Measurements from ENCODE around the gene LARGE1.

The LARGE1 gene

DNA sequence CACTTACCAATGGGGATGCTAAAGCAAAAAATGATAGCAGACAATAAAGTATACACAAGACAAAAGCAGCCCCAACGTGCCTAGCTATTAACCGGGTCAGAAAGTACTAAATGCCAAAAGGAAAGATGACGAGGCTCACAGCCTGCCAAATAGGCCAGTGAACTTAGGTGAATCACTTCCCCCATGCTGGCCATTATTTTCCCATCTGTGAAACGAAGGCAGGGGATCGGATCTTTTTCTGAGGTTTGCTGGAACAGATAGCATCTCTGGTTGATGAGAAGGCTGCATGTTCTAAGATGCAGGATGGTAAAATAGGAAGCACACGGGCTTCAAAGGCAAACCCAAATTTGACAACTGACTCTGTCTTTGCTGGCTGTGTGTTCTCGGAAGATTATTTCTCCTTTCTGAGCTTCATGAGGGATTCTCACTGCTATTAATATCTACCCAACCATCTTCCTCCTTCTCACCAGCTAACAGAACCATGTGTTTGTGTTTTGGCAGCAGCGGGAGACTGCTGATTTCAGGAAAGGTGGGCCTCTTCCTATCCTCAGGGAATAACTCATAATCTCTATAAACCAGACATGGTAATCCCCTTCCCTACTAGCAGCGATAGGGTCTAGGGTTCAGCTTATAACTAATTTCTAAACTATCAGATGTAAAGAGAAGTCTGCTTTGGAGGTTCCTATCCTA is 390.7 kb downstream of the LARGE1 start:
- Histone ChIP-seq H3K18ac (ENCODE audit: low read length) (no peak overlapping the region), H3K4ac (ENCODE audit: low read depth, low read length) (no peak overlapping the region), H3K23ac (ENCODE audit: low read length) (no peak overlapping the region), H3K27me3 (ENCODE audit: insufficient read depth, low read length, poor library complexity) (no peaks in the 10 kb centered on the region), H3K4me1 (ENCODE audit: control insufficient read depth, low read depth, low read length) (no peaks in the 10 kb centered on the region), H3K56ac (ENCODE audit: low read length) (no peak overlapping the region), H3K27ac (ENCODE audit: low read depth, low read length) (no peak overlapping the region), H2BK120ac (ENCODE audit: low read depth, low read length) (no peak overlapping the region), H4K8ac (ENCODE audit: low read depth, low read length) (no peak overlapping the region), H3K4me3 (ENCODE audit: low read length) (no peak overlapping the region), H3K9ac (ENCODE audit: low read length) (no peak overlapping the region), H2BK5ac (ENCODE audit: low read length) (no peak overlapping the region), H2AK5ac (ENCODE audit: low read length) (no peak overlapping the region), H3K79me1 (ENCODE audit: low read length) (no peaks in the 10 kb centered on the region), H2BK15ac (replicated peaks; ENCODE audit: low read depth) (no peak overlapping the region), H3K36me3 (ENCODE audit: control insufficient read depth, insufficient read depth, low read length) (no peaks in the 10 kb centered on the region), H3K4me2 (ENCODE audit: low read length) (no peak overlapping the region), H4K5ac (ENCODE audit: low read length) (no peak overlapping the region), H3K79me2 (ENCODE audit: control insufficient read depth, insufficient read depth, low read length) (no peaks in the 10 kb centered on the region)
- no CpG with 5 or more reads among the region's 9 CpGs for WGBS (ENCODE audit: extremely low coverage, insufficient coverage, low lambda C conversion rate)
- DNase-seq = no peak

DNA sequence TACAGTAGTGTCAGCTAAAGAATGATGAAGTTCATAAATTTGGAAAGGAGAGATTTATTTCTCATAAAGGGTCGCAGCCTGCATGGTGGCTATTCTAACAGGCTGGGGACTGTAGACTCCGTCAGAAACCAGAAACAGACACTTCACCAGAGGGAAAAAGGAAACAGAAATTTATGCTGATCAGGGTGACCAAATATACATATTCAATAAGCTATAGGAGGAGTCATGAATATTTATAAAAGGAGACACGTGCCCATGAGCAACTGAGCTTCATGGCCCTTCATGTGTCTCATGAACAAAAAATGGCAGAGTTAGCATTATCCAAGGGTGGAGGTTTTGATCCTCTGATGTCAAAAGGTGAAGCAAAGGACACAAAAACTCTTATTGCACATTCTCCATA is 392.1 kb downstream of the LARGE1 start:
- H2BK5ac ChIP-seq (ENCODE audit: low read length) = no peak overlapping the region
- no peak overlapping the region for H3K23ac ChIP-seq (ENCODE audit: low read length)
- H3K4ac ChIP-seq (ENCODE audit: low read depth, low read length) = no peak overlapping the region
- H3K27ac ChIP-seq (ENCODE audit: low read depth, low read length) = no peak overlapping the region
- no peak overlapping the region for H3K4me3 ChIP-seq (ENCODE audit: low read length)
- no peak overlapping the region for H4K5ac ChIP-seq (ENCODE audit: low read length)
- no peak overlapping the region for H3K56ac ChIP-seq (ENCODE audit: low read length)
- no peak overlapping the region for H2BK15ac ChIP-seq (replicated peaks; ENCODE audit: low read depth)
- H4K8ac ChIP-seq (ENCODE audit: low read depth, low read length) = no peak overlapping the region
- no peak overlapping the region for H3K18ac ChIP-seq (ENCODE audit: low read length)
- no peak overlapping the region for H3K4me2 ChIP-seq (ENCODE audit: low read length)
- H3K36me3 ChIP-seq (ENCODE audit: control insufficient read depth, insufficient read depth, low read length) = no peaks in the 10 kb centered on the region
- H2BK120ac ChIP-seq (ENCODE audit: low read depth, low read length) = no peak overlapping the region
- no peaks in the 10 kb centered on the region for H3K79me1 ChIP-seq (ENCODE audit: low read length)
- no CpG with 5 or more reads among the region's 3 CpGs for WGBS (ENCODE audit: extremely low coverage, insufficient coverage, low lambda C conversion rate)
- no peaks in the 10 kb centered on the region for H3K79me2 ChIP-seq (ENCODE audit: control insufficient read depth, insufficient read depth, low read length)
- no peak overlapping the region for H2AK5ac ChIP-seq (ENCODE audit: low read length)
- no peaks in the 10 kb centered on the region for H3K27me3 ChIP-seq (ENCODE audit: insufficient read depth, low read length, poor library complexity)
- no peak for DNase-seq
- no peak overlapping the region for H3K9ac ChIP-seq (ENCODE audit: low read length)
- H3K4me1 ChIP-seq (ENCODE audit: control insufficient read depth, low read depth, low read length) = no peaks in the 10 kb centered on the region

DNA sequence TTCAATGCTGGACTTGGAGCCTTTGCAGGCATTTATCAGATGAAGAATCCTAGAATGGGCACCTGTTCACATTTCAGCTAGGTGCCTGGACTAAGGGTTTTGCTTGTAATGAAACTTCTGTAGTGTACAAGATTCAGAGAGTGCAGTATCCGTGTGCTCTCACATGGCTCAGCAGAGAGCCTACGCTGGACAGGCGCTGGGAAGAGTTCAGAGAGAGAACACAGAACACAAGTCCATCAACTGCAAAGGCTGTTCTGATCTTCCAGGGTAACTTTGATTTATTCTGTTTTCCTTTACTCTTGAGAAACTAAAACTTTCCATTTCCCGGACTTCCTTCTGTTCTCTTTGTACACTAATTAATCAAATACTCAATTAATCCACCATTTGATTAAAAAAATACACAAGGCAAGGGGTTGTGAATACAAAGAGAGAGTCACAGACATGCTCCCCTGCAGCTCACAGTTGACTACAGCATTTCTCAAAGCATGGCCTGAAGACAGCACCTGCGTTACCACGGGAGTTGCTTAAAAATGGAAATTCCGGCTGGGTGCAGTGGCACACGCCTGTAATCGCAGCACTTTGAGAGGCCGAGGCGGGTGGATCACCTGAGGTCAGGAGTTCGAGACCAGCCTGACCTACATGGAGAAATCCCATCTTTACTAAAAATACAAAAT is 393.7 kb downstream of the LARGE1 start:
- H2AK5ac ChIP-seq (ENCODE audit: low read length) = no peak overlapping the region
- H3K27me3 ChIP-seq (ENCODE audit: insufficient read depth, low read length, poor library complexity) = no peaks in the 10 kb centered on the region
- no peak overlapping the region for H3K27ac ChIP-seq (ENCODE audit: low read depth, low read length)
- no peak overlapping the region for H3K23ac ChIP-seq (ENCODE audit: low read length)
- no peak overlapping the region for H3K9ac ChIP-seq (ENCODE audit: low read length)
- H2BK15ac ChIP-seq (replicated peaks; ENCODE audit: low read depth) = no peak overlapping the region
- WGBS (ENCODE audit: extremely low coverage, insufficient coverage, low lambda C conversion rate) = 100% methylated on average over 1 of the region's 12 CpGs
- no peak overlapping the region for H3K4me3 ChIP-seq (ENCODE audit: low read length)
- no peak overlapping the region for H4K8ac ChIP-seq (ENCODE audit: low read depth, low read length)
- H3K56ac ChIP-seq (ENCODE audit: low read length) = no peak overlapping the region
- H3K79me2 ChIP-seq (ENCODE audit: control insufficient read depth, insufficient read depth, low read length) = no peaks in the 10 kb centered on the region
- H2BK5ac ChIP-seq (ENCODE audit: low read length) = no peak overlapping the region
- H3K36me3 ChIP-seq (ENCODE audit: control insufficient read depth, insufficient read depth, low read length) = no peaks in the 10 kb centered on the region
- H3K18ac ChIP-seq (ENCODE audit: low read length) = no peak overlapping the region
- no peaks in the 10 kb centered on the region for H3K79me1 ChIP-seq (ENCODE audit: low read length)
- H3K4ac ChIP-seq (ENCODE audit: low read depth, low read length) = no peak overlapping the region
- no peak for DNase-seq
- H4K5ac ChIP-seq (ENCODE audit: low read length) = no peak overlapping the region
- no peak overlapping the region for H3K4me2 ChIP-seq (ENCODE audit: low read length)
- no peak overlapping the region for H2BK120ac ChIP-seq (ENCODE audit: low read depth, low read length)
- H3K4me1 ChIP-seq (ENCODE audit: control insufficient read depth, low read depth, low read length) = no peaks in the 10 kb centered on the region

DNA sequence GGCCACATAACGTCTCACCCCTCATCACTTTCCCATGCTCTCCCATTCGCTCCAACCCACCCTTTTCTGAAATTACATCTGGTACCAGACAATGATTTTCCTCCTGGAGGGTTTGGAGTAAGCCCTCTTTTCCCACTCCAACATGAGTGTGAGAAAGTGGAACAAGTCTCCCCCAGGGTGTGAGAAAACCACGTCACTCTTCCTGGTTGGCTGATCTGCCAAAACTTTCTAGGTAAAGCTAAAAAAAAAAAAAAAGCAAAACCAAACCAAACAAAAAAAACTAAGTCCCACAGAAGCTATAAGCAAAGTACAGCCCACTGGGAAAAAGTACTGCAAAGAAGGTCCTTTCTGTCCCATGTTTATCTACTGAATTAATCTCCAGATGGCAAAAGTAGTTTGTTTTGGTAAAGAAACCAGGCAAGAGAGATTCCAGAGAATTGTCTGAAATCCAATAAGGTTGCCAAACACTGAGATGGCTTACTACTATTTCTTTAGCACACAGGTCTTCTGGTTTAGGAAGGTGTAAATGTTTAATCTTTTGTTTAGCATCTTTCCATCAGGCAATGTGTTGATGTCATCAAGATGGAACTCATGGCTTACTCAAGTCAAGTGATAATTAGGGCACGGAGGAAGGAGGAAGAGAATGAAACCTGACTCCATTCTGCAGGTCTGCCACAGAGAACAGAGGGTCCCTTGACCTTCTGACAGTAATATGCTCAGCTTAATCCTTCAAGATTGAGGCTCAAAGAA is 395.6 kb downstream of the LARGE1 start:
- H2BK15ac ChIP-seq (replicated peaks; ENCODE audit: low read depth) = no peak overlapping the region
- no peaks in the 10 kb centered on the region for H3K79me1 ChIP-seq (ENCODE audit: low read length)
- no peak overlapping the region for H3K9ac ChIP-seq (ENCODE audit: low read length)
- no peak overlapping the region for H3K56ac ChIP-seq (ENCODE audit: low read length)
- H3K27me3 ChIP-seq (ENCODE audit: insufficient read depth, low read length, poor library complexity) = no peaks in the 10 kb centered on the region
- H3K18ac ChIP-seq (ENCODE audit: low read length) = no peak overlapping the region
- no peak overlapping the region for H2AK5ac ChIP-seq (ENCODE audit: low read length)
- H4K8ac ChIP-seq (ENCODE audit: low read depth, low read length) = no peak overlapping the region
- no peak overlapping the region for H3K4ac ChIP-seq (ENCODE audit: low read depth, low read length)
- no peak overlapping the region for H3K4me2 ChIP-seq (ENCODE audit: low read length)
- H3K4me1 ChIP-seq (ENCODE audit: control insufficient read depth, low read depth, low read length) = no peaks in the 10 kb centered on the region
- H4K5ac ChIP-seq (ENCODE audit: low read length) = no peak overlapping the region
- H3K4me3 ChIP-seq (ENCODE audit: low read length) = no peak overlapping the region
- H3K23ac ChIP-seq (ENCODE audit: low read length) = no peak overlapping the region
- H2BK120ac ChIP-seq (ENCODE audit: low read depth, low read length) = no peak overlapping the region
- no peaks in the 10 kb centered on the region for H3K79me2 ChIP-seq (ENCODE audit: control insufficient read depth, insufficient read depth, low read length)
- DNase-seq = peak; percentile 82
- no peak overlapping the region for H3K27ac ChIP-seq (ENCODE audit: low read depth, low read length)
- H3K36me3 ChIP-seq (ENCODE audit: control insufficient read depth, insufficient read depth, low read length) = no peaks in the 10 kb centered on the region
- no peak overlapping the region for H2BK5ac ChIP-seq (ENCODE audit: low read length)
- WGBS (ENCODE audit: extremely low coverage, insufficient coverage, low lambda C conversion rate) = no CpG with 5 or more reads among the region's 4 CpGs

DNA sequence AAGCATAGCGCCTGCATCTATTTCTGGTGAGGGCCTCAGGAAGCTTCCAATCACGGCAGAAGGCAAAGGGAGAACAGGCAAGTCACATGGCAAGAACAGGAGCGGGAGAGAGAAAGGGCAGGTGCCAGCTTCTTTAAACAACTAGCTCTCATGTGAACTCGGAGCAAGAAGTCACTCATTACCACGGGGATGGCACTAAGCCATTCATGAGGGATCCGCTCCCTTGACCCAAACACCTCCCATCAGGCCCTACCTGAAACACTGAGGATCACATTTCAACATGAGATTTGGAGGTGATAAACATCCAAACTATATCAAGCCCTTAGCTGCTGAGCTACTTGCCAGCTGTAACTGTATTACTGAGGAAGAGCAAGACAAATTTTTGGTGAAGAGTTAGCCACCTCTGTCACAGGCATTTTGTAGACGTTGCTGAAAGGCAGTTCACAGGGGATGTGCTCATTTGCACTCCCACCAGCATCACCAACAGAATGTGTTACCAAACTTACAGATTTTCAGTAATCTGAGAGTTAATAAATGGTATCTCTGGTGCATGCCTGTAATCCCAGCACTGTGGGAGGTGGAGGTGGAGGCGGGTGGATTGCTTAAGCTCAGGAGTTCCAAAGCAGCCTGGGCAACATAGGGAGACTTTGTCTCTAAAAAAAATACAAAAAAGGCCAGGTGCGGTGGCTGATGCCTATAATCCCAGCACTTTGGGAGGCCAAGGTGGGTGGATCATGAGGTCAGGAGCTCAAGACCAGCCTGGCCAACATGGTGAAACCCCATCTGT is 398.2 kb downstream of the LARGE1 start:
- Histone ChIP-seq H3K4me2 (ENCODE audit: low read length) (no peak overlapping the region), H2BK15ac (replicated peaks; ENCODE audit: low read depth) (no peak overlapping the region), H2AK5ac (ENCODE audit: low read length) (no peak overlapping the region), H3K79me1 (ENCODE audit: low read length) (no peaks in the 10 kb centered on the region), H3K23ac (ENCODE audit: low read length) (no peak overlapping the region), H3K4me1 (ENCODE audit: control insufficient read depth, low read depth, low read length) (no peaks in the 10 kb centered on the region), H3K9ac (ENCODE audit: low read length) (no peak overlapping the region), H3K56ac (ENCODE audit: low read length) (no peak overlapping the region), H3K4ac (ENCODE audit: low read depth, low read length) (no peak overlapping the region), H3K36me3 (ENCODE audit: control insufficient read depth, insufficient read depth, low read length) (no peaks in the 10 kb centered on the region), H3K4me3 (ENCODE audit: low read length) (no peak overlapping the region), H3K27me3 (ENCODE audit: insufficient read depth, low read length, poor library complexity) (no peaks in the 10 kb centered on the region), H3K18ac (ENCODE audit: low read length) (no peak overlapping the region), H4K8ac (ENCODE audit: low read depth, low read length) (no peak overlapping the region), H2BK5ac (ENCODE audit: low read length) (no peak overlapping the region), H3K27ac (ENCODE audit: low read depth, low read length) (no peak overlapping the region), H3K79me2 (ENCODE audit: control insufficient read depth, insufficient read depth, low read length) (no peaks in the 10 kb centered on the region), H2BK120ac (ENCODE audit: low read depth, low read length) (no peak overlapping the region), H4K5ac (ENCODE audit: low read length) (no peak overlapping the region)
- DNase-seq = no peak
- WGBS (ENCODE audit: extremely low coverage, insufficient coverage, low lambda C conversion rate) = no CpG with 5 or more reads among the region's 9 CpGs
